ENCODE results near the gene STIP1.

Gene STIP1

DNA sequence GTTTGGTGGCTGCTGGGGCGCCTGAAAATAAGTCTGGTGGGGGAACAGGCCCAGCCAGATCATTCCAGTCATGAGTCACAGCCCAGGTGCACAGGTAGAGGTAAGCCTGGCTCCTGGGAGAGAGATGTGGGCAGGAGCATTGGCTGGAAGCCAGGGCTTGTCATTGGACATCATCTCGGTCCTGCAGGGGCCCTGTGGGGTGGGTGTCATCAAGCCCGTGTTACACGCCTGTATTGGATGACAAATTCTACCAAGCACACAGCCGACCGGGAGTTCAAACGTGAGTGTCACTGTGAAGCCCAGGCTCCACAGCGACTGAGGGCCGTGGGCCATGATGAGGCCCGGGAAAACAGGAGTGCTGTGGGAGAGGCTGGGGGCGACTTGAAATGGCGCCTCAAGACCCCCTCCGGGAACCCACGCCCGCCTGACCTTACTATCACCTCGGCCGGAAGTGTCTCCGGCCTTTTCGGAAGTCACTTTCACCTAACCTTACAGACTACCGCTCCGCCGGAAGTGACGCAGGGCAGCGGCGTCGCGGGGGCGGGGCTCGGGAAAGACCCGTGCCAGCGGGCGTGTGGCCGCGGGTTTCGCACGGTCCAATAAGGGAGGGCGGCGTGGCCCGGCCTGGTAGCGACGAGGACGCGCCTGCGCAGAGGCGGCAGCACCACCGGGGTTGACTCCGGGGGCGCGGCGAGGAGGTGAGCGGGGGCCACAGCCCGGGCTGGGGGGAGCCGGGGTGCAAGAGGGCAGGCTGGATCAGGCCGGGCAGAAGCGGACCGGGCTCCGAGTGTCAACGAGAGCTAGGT, 54.7 kb downstream of the STIP1 start, which contains the start of gene FKBP2:
FKBP2 (plus strand) TSS at position 661 of the 806 bp plus-strand sequence. CDS start 1,293 bp downstream, outside the sequence.
- TF ChIP-seq EZH2 (IDR thresholded peaks at IDR 0.05; ENCODE audit: borderline replicate concordance, low read depth, low read length, severe bottlenecking) (no peak), CTCF (IDR thresholded peaks at IDR 0.05; ENCODE audit: borderline replicate concordance, extremely low read depth, low read length, poor library complexity, severe bottlenecking) (no peak)
- DNase-seq: peak; percentile 98
- peak within 1 kb of the TSS; percentile 78 for H2AFZ ChIP-seq (ENCODE audit: low read depth, low read length)
- H3K4me2 ChIP-seq (ENCODE audit: insufficient read depth, low read length): peak within 1 kb of the TSS; percentile 93
- H3K36me3 ChIP-seq (ENCODE audit: insufficient read depth, low read length): peaks cover 64% of the 10 kb centered on the region
- ATAC-seq (ENCODE audit: insufficient read depth, low read depth): peak; percentile 67
- H3K79me2 ChIP-seq (ENCODE audit: insufficient read depth, low read length): peaks cover 45% of the 10 kb centered on the region
- peak within 1 kb of the TSS; percentile 67 for H3K9ac ChIP-seq (ENCODE audit: low read depth, low read length)
- H3K27me3 ChIP-seq (ENCODE audit: insufficient read depth, low read length, poor library complexity): no peaks in the 10 kb centered on the region
- peak within 1 kb of the TSS; percentile 87 for H3K27ac ChIP-seq (ENCODE audit: low read length)
- no peaks in the 10 kb centered on the region for H3K9me3 ChIP-seq (ENCODE audit: insufficient read depth, low read length, severe bottlenecking)
- peak within 1 kb of the TSS; percentile 65 to 89 for H3K4me3 ChIP-seq (ENCODE audit: low read depth in 1 of 2, low read length in 2 of 2)
- H4K20me1 ChIP-seq (ENCODE audit: insufficient read depth, low read length): peaks cover 36% of the 10 kb centered on the region
- peaks cover 60% of the 10 kb centered on the region for H3K4me1 ChIP-seq (ENCODE audit: insufficient read depth, low read length)

- Histone ChIP-seq H3K4me3 (ENCODE audit: low read depth in 1 of 2, low read length in 2 of 2) (peak overlapping the region; percentile 20 to 65), H3K79me2 (ENCODE audit: insufficient read depth, low read length) (peaks cover 45% of the 10 kb centered on the region), H3K4me1 (ENCODE audit: insufficient read depth, low read length) (peaks cover 58% of the 10 kb centered on the region), H3K4me2 (ENCODE audit: insufficient read depth, low read length) (peak overlapping the region; percentile 93), H2AFZ (ENCODE audit: low read depth, low read length) (peak overlapping the region; percentile 78), H3K9me3 (ENCODE audit: insufficient read depth, low read length, severe bottlenecking) (no peaks in the 10 kb centered on the region), H3K36me3 (ENCODE audit: insufficient read depth, low read length) (peaks cover 59% of the 10 kb centered on the region), H4K20me1 (ENCODE audit: insufficient read depth, low read length) (peaks cover 32% of the 10 kb centered on the region), H3K27ac (ENCODE audit: low read length) (peak overlapping the region; percentile 87), H3K27me3 (ENCODE audit: insufficient read depth, low read length, poor library complexity) (no peaks in the 10 kb centered on the region), H3K9ac (ENCODE audit: low read depth, low read length) (peak overlapping the region; percentile 67)
- no peak for DNase-seq
- ATAC-seq (ENCODE audit: insufficient read depth, low read depth): peak; percentile 77
- TF ChIP-seq CTCF (IDR thresholded peaks at IDR 0.05; ENCODE audit: borderline replicate concordance, extremely low read depth, low read length, poor library complexity, severe bottlenecking): no peak
- no peak for TF ChIP-seq EZH2 (IDR thresholded peaks at IDR 0.05; ENCODE audit: borderline replicate concordance, low read depth, low read length, severe bottlenecking)
These were observed 55.2 kb downstream of the STIP1 start for GRCh38 chr11:64241241-64241490.

GRCh38 chr11:64241491-64242374, 55.8 kb downstream of the STIP1 start:
- no peaks in the 10 kb centered on the region for H3K9me3 ChIP-seq (ENCODE audit: insufficient read depth, low read length, severe bottlenecking)
- peak overlapping the region; percentile 75 for H3K27ac ChIP-seq (ENCODE audit: low read length)
- H3K79me2 ChIP-seq (ENCODE audit: insufficient read depth, low read length): peaks cover 46% of the 10 kb centered on the region
- H3K4me1 ChIP-seq (ENCODE audit: insufficient read depth, low read length): peaks cover 58% of the 10 kb centered on the region
- no peaks in the 10 kb centered on the region for H3K27me3 ChIP-seq (ENCODE audit: insufficient read depth, low read length, poor library complexity)
- peak overlapping the region; percentile 93 for H3K4me2 ChIP-seq (ENCODE audit: insufficient read depth, low read length)
- peaks cover 58% of the 10 kb centered on the region for H3K36me3 ChIP-seq (ENCODE audit: insufficient read depth, low read length)
- DNase-seq (peak; percentile 100), ATAC-seq (ENCODE audit: insufficient read depth, low read depth) (peak; percentile 72)
- H3K4me3 ChIP-seq (ENCODE audit: low read depth in 1 of 2, low read length in 2 of 2): peak overlapping the region; percentile 65 to 89
- peak overlapping the region; percentile 67 for H3K9ac ChIP-seq (ENCODE audit: low read depth, low read length)
- peaks cover 31% of the 10 kb centered on the region for H4K20me1 ChIP-seq (ENCODE audit: insufficient read depth, low read length)
- H2AFZ ChIP-seq (ENCODE audit: low read depth, low read length): peak overlapping the region; percentile 58
- no peak for TF ChIP-seq CTCF (IDR thresholded peaks at IDR 0.05; ENCODE audit: borderline replicate concordance, extremely low read depth, low read length, poor library complexity, severe bottlenecking)
- no peak for TF ChIP-seq EZH2 (IDR thresholded peaks at IDR 0.05; ENCODE audit: borderline replicate concordance, low read depth, low read length, severe bottlenecking)

All from DND-41 (cell line).